ENCODE measurements around the gene BIN1. TPM values are rescaled to one million over a fixed set of nuclear protein-coding genes. Genes with fewer than 3 reads are reported as not detected.

Gene BIN1
- total RNA-seq, 1 experiment from 2014 or later = 34.1 TPM

DNA sequence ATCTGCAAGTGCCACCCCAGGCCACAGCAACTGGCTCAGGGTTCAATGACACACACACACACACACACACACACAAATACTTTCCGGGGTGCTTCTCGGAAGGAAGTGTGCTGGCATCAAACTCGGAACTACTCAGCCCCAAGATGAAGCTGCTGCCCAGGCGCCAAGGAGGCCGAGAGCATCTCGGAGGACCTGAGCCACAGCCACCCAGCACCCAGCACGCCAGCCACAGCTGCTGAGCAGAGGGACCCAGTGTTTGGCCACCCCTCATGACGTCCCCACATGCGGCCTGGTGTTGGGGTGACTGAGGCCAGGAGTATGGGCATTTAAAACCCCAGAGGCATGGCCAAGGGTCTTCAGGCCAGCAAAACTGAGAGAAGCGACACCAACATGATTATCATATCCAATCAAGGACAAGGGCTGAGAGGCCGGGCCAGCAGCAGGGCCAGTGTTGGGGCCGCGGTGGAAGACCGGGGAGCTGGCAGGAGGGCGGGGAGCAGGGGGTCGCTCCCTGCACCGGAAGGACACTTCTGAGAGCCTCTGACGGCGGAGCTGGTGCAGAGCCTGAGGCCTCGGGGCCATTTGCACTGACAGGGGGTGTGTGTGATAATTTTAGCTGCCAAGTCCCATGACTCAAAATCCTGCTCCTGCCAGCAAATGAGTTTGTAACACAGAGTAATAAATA lies 61.8 kb downstream of the BIN1 start:
- no peaks in the 10 kb centered on the region for H3K4me1 ChIP-seq (ENCODE audit: insufficient read depth, low read length, poor library complexity, severe bottlenecking)
- TF ChIP-seq EZH2 (IDR thresholded peaks at IDR 0.05; ENCODE audit: borderline replicate concordance, low read depth, low read length, poor library complexity, severe bottlenecking) = no peak
- TF ChIP-seq, protein P1, sequence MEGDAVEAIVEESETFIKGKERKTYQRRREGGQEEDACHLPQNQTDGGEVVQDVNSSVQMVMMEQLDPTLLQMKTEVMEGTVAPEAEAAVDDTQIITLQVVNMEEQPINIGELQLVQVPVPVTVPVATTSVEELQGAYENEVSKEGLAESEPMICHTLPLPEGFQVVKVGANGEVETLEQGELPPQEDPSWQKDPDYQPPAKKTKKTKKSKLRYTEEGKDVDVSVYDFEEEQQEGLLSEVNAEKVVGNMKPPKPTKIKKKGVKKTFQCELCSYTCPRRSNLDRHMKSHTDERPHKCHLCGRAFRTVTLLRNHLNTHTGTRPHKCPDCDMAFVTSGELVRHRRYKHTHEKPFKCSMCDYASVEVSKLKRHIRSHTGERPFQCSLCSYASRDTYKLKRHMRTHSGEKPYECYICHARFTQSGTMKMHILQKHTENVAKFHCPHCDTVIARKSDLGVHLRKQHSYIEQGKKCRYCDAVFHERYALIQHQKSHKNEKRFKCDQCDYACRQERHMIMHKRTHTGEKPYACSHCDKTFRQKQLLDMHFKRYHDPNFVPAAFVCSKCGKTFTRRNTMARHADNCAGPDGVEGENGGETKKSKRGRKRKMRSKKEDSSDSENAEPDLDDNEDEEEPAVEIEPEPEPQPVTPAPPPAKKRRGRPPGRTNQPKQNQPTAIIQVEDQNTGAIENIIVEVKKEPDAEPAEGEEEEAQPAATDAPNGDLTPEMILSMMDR (conservative IDR thresholded peaks at IDR 0.05; ENCODE audit: low read depth, low read length) = no peak
- DNase-seq (ENCODE audit: low spot score) = no peak
- H3K27me3 ChIP-seq (replicated peaks; ENCODE audit: insufficient read depth, low read depth, low read length, poor library complexity) = no peaks in the 10 kb centered on the region
- no peaks in the 10 kb centered on the region for H3K36me3 ChIP-seq (ENCODE audit: insufficient read depth, low read length, poor library complexity, severe bottlenecking)
- ChIA-PET POLR2A (ENCODE audit: low non-redundant PET) (no interaction called here), CTCF (interaction anchor here (0.6 kb wide), 1 partner anchor 671 kb away, joined by 3 read pairs; no protein-coding TSS in a partner anchor)
- H3K9me3 ChIP-seq (ENCODE audit: low read depth, low read length, poor library complexity, severe bottlenecking) = no peaks in the 10 kb centered on the region
- no TSS peak for BruUV-seq (replicated peaks)
- intact Hi-C loops (cut with micrococcal nuclease; ENCODE audit: unreplicated experiment) = no loop called here
- no peak overlapping the region for H3K4me3 ChIP-seq (ENCODE audit: low read depth, low read length, poor library complexity, severe bottlenecking)
- H3K27ac ChIP-seq (ENCODE audit: low read depth, low read length, poor library complexity, severe bottlenecking) = no peak overlapping the region

GRCh38 chr2:127044165-127044718 lies 62.7 kb downstream of the BIN1 start:
- ChIA-PET CTCF (no interaction called here), POLR2A (ENCODE audit: low non-redundant PET) (no interaction called here)
- Histone ChIP-seq H3K27me3 (replicated peaks; ENCODE audit: insufficient read depth, low read depth, low read length, poor library complexity) (no peaks in the 10 kb centered on the region), H3K36me3 (ENCODE audit: insufficient read depth, low read length, poor library complexity, severe bottlenecking) (no peaks in the 10 kb centered on the region), H3K4me1 (ENCODE audit: insufficient read depth, low read length, poor library complexity, severe bottlenecking) (no peaks in the 10 kb centered on the region), H3K4me3 (ENCODE audit: low read depth, low read length, poor library complexity, severe bottlenecking) (no peak overlapping the region), H3K27ac (ENCODE audit: low read depth, low read length, poor library complexity, severe bottlenecking) (no peak overlapping the region), H3K9me3 (ENCODE audit: low read depth, low read length, poor library complexity, severe bottlenecking) (no peaks in the 10 kb centered on the region)
- intact Hi-C loops (cut with micrococcal nuclease; ENCODE audit: unreplicated experiment) = no loop called here
- TF ChIP-seq, protein P1 (conservative IDR thresholded peaks at IDR 0.05; ENCODE audit: low read depth, low read length) = no peak
- no peak for TF ChIP-seq EZH2 (IDR thresholded peaks at IDR 0.05; ENCODE audit: borderline replicate concordance, low read depth, low read length, poor library complexity, severe bottlenecking)
- BruUV-seq (replicated peaks) = no TSS peak
- no peak for DNase-seq (ENCODE audit: low spot score)

DNA sequence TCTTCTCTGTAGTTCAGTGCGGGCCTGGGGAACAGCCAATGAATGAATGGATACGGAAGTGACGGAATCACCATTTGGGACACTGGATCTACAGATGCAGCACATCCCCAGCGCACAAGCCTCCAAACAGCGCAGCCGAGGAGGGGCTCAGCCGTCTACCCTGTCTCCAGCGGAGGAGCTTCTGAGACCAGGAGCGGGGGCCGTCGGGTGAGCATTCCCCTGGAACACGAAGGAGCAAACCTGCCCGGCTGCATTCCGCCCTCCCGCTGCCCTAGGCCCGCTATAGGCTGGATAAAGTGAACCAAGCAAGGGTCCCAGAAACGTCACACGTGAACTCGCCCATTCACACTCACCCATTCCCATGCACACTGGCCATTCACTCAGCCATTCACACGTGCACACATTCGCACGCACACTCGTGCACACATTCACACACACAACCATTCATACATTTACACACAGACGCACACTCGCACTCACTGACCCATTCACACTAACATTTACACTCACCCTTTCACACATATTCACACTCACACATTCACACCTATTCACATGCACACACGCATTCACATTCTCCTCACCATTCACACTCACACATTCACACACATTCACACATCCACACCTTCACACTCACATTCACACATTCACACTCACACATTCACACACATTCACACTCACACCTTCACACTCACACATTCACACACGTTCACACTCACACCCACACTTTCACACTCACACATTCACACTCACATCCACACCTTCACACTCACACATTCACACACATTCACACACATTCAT lies 63.4 kb downstream of the BIN1 start:
- intact Hi-C loops (cut with micrococcal nuclease; ENCODE audit: unreplicated experiment) = no loop called here
- Histone ChIP-seq H3K27me3 (replicated peaks; ENCODE audit: insufficient read depth, low read depth, low read length, poor library complexity) (no peaks in the 10 kb centered on the region), H3K9me3 (ENCODE audit: low read depth, low read length, poor library complexity, severe bottlenecking) (no peaks in the 10 kb centered on the region), H3K4me1 (ENCODE audit: insufficient read depth, low read length, poor library complexity, severe bottlenecking) (no peaks in the 10 kb centered on the region), H3K36me3 (ENCODE audit: insufficient read depth, low read length, poor library complexity, severe bottlenecking) (no peaks in the 10 kb centered on the region), H3K4me3 (ENCODE audit: low read depth, low read length, poor library complexity, severe bottlenecking) (no peak overlapping the region), H3K27ac (ENCODE audit: low read depth, low read length, poor library complexity, severe bottlenecking) (no peak overlapping the region)
- POLR2A ChIA-PET (ENCODE audit: low non-redundant PET) = no interaction called here
- TF ChIP-seq, protein P1 (conservative IDR thresholded peaks at IDR 0.05; ENCODE audit: low read depth, low read length) = no peak
- TF ChIP-seq EZH2 (IDR thresholded peaks at IDR 0.05; ENCODE audit: borderline replicate concordance, low read depth, low read length, poor library complexity, severe bottlenecking) = no peak
- no TSS peak for BruUV-seq (replicated peaks)
- CTCF ChIA-PET = no interaction called here
- no peak for DNase-seq (ENCODE audit: low spot score)

Data from A673 (cell line).